OCI-LY3 (cell line): ENCODE results near the gene NODAL.

Experiments
- H2AFZ ChIP-seq: fragments of 200-600, 300-600 bp; shearing (Covaris generic); 2 replicates; pipeline ENCODE4 v1.6.0; 2014; ENCODE audit warnings: antibody characterized with exemption, low read depth, low read length
- H3K27ac ChIP-seq: fragments of 200-600, 300-600 bp; sonication (generic); 2 replicates; pipeline ENCODE4 v1.5.1; 2014; ENCODE audit warnings: mild to moderate bottlenecking, low read length, moderate library complexity, mixed read lengths
- H3K27me3 ChIP-seq: fragments of 200-600, 300-600 bp; sonication (generic); 2 replicates; pipeline ENCODE4 v1.6.1; 2014; ENCODE audit warnings: low read depth, low read length, mixed read lengths
- H3K36me3 ChIP-seq: fragments of 200-600, 300-600 bp; sonication (generic); replicated peaks from 2 replicates; pipeline ENCODE3; 2014; ENCODE audit warnings: low read depth, low read length, mixed read lengths
- H3K4me1 ChIP-seq: fragments of 300-600, 200-600 bp; sonication (generic); 2 replicates; pipeline ENCODE4 v1.6.1; 2014; ENCODE audit warnings: low read length, mixed read lengths
- H3K4me2 ChIP-seq: fragments of 200-600, 300-600 bp; sonication (generic); 2 replicates; pipeline ENCODE4 v1.6.1; 2014; ENCODE audit warnings: low read length, mixed read lengths
- H3K4me3 ChIP-seq: fragments of 300-600, 200-600 bp; sonication (generic); 2 replicates; pipeline ENCODE4 v1.5.1; 2014; ENCODE audit warnings: antibody characterized with exemption, mild to moderate bottlenecking, low read length, moderate library complexity
- H3K79me2 ChIP-seq: fragments of 300-600, 200-600 bp; shearing (Covaris generic); 2 replicates; pipeline ENCODE4 v1.6.1; 2014; ENCODE audit warnings: mild to moderate bottlenecking, low read length, mixed read lengths
- H3K9ac ChIP-seq: fragments of 300-600, 200-600 bp; shearing (Covaris generic); 2 replicates; pipeline ENCODE4 v1.6.0; 2014; ENCODE audit warnings: mild to moderate bottlenecking, low read length, moderate library complexity
- H3K9me3 ChIP-seq: fragments of 200-600, 300-600 bp; shearing (Covaris generic); 2 replicates; pipeline ENCODE4 v1.6.1; 2014; ENCODE audit warnings: low read length, mixed read lengths; ENCODE audit not compliant: insufficient read depth
- H4K20me1 ChIP-seq: fragments of 200-600, 300-600 bp; sonication (generic); 2 replicates; pipeline ENCODE4 v1.6.1; 2016; ENCODE audit warnings: low read length, mixed read lengths; ENCODE audit not compliant: insufficient read depth
- EZH2phosphoT487 ChIP-seq: fragments of 200-600 bp; shearing (Covaris generic); IDR thresholded peaks from 2 replicates; pipeline ENCODE4 v1.6.1; 2018; ENCODE audit warnings: antibody characterized with exemption, mixed run types, low read depth
- TF ChIP-seq, protein P1 (sequence below): fragments of 200-600, 300-600 bp; sonication (generic); IDR thresholded peaks from 2 replicates; pipeline ENCODE4 v1.5.1; 2014; ENCODE audit warnings: antibody characterized with exemption, low read length, low read depth

Gene NODAL

GRCh38 chr10:70417568-70417967, 23.9 kb downstream of the NODAL start:
- Histone ChIP-seq H3K4me3 (no peak overlapping the region), H3K79me2 (peaks cover 22% of the 10 kb centered on the region), H3K9ac (no peak overlapping the region), H4K20me1 (peaks cover 8% of the 10 kb centered on the region), H3K4me2 (no peak overlapping the region), H3K27ac (no peak overlapping the region), H3K9me3 (no peaks in the 10 kb centered on the region), H3K36me3 (no peaks in the 10 kb centered on the region), H2AFZ (no peak overlapping the region), H3K4me1 (no peaks in the 10 kb centered on the region), H3K27me3 (no peaks in the 10 kb centered on the region)
- TF ChIP-seq, protein P1, sequence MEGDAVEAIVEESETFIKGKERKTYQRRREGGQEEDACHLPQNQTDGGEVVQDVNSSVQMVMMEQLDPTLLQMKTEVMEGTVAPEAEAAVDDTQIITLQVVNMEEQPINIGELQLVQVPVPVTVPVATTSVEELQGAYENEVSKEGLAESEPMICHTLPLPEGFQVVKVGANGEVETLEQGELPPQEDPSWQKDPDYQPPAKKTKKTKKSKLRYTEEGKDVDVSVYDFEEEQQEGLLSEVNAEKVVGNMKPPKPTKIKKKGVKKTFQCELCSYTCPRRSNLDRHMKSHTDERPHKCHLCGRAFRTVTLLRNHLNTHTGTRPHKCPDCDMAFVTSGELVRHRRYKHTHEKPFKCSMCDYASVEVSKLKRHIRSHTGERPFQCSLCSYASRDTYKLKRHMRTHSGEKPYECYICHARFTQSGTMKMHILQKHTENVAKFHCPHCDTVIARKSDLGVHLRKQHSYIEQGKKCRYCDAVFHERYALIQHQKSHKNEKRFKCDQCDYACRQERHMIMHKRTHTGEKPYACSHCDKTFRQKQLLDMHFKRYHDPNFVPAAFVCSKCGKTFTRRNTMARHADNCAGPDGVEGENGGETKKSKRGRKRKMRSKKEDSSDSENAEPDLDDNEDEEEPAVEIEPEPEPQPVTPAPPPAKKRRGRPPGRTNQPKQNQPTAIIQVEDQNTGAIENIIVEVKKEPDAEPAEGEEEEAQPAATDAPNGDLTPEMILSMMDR = no peak
- no peak for TF ChIP-seq EZH2phosphoT487

GRCh38 chr10:70412356-70412755, 29.1 kb downstream of the NODAL start:
- Histone ChIP-seq H3K9me3 (no peaks in the 10 kb centered on the region), H3K36me3 (peaks cover 9% of the 10 kb centered on the region), H3K4me3 (no peak overlapping the region), H3K27ac (no peak overlapping the region), H3K79me2 (peaks cover 53% of the 10 kb centered on the region), H4K20me1 (peaks cover 15% of the 10 kb centered on the region), H3K9ac (no peak overlapping the region), H2AFZ (no peak overlapping the region), H3K4me1 (no peaks in the 10 kb centered on the region), H3K4me2 (no peak overlapping the region), H3K27me3 (no peaks in the 10 kb centered on the region)
- TF ChIP-seq, protein P1 = no peak
- TF ChIP-seq EZH2phosphoT487 = no peak

DNA sequence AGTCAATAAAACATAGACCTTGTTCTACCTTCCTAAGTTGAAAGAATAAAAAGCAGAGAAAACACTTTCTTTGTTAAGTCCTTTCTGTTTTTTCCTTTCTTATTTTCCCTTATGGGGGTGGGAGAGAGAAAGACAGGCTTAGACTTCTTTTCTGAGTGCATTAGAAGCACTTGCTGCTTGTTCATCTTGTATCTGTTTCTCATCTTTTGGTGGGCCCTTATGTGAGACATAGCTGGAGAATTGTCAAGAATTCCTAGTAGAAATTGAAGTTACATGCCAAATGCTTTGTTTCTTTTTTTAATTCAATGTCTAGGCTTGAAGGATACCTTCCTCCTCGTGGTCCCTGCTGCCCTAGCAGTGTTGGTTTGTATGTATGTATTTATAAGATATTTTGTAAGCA, 30.9 kb downstream of the NODAL start:
- Histone ChIP-seq H3K9me3 (no peaks in the 10 kb centered on the region), H3K36me3 (peaks cover 11% of the 10 kb centered on the region), H2AFZ (no peak overlapping the region), H3K79me2 (peaks cover 63% of the 10 kb centered on the region), H4K20me1 (peaks cover 22% of the 10 kb centered on the region), H3K4me2 (no peak overlapping the region), H3K4me1 (peaks cover 2% of the 10 kb centered on the region), H3K4me3 (no peak overlapping the region), H3K27me3 (no peaks in the 10 kb centered on the region), H3K9ac (no peak overlapping the region), H3K27ac (no peak overlapping the region)
- TF ChIP-seq, protein P1 = no peak
- no peak for TF ChIP-seq EZH2phosphoT487

- no peak overlapping the region for H3K4me2 ChIP-seq
Observed at GRCh38 chr10:70409772-70410171, 31.7 kb downstream of the NODAL start.

More at GRCh38 chr10:70409772-70410171, 31.7 kb downstream of the NODAL start:
- H2AFZ ChIP-seq = no peak overlapping the region
- peaks cover 31% of the 10 kb centered on the region for H4K20me1 ChIP-seq
- peaks cover 9% of the 10 kb centered on the region for H3K4me1 ChIP-seq
- no peaks in the 10 kb centered on the region for H3K9me3 ChIP-seq
- H3K4me3 ChIP-seq = no peak overlapping the region
- H3K27ac ChIP-seq = no peak overlapping the region
- H3K79me2 ChIP-seq = peaks cover 67% of the 10 kb centered on the region
- no peak for TF ChIP-seq EZH2phosphoT487
- no peaks in the 10 kb centered on the region for H3K27me3 ChIP-seq
- no peak overlapping the region for H3K9ac ChIP-seq
- peaks cover 11% of the 10 kb centered on the region for H3K36me3 ChIP-seq
